Measurements from ENCODE around the gene PRKN. TPM values are rescaled to one million over a fixed set of nuclear protein-coding genes. Genes with fewer than 3 reads are reported as not detected.

Gene PRKN
- total RNA-seq, 1 donor from 2014 or later, result 2.8 TPM

DNA sequence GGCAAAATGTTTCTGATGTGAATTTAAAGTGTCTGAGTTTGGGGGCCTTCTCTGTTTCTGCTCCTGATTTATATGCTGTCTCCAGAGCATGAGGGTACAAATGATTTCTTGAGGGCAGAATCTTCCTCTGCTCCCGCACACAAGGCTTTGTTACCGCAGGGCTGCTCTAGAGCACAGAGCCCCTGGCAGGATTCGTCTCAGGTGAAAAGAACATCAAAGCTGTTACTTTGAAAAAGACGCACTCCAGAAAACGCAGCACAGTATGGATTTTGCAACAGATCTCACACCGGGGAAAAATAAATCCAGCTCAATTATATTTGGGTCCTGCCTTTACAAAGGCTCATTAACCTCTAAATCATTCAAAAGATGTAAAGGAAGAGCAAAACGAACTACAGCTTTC lies 577.3 kb downstream of the PRKN start:
- Histone ChIP-seq H3K4me3 (no peak overlapping the region), H4K20me1 (ENCODE audit: low read depth) (no peaks in the 10 kb centered on the region), H3K27me3 (no peaks in the 10 kb centered on the region), H3K9ac (no peak overlapping the region), H3F3A (ENCODE audit: low read depth) (no peaks in the 10 kb centered on the region), H3K4me1 (no peaks in the 10 kb centered on the region), H2AFZ (replicated peaks) (no peak overlapping the region), H3K36me3 (no peaks in the 10 kb centered on the region), H3K4me2 (no peak overlapping the region), H3K79me2 (ENCODE audit: low read depth) (no peaks in the 10 kb centered on the region), H3K9me3 (ENCODE audit: low read depth) (no peaks in the 10 kb centered on the region), H3K27ac (no peak overlapping the region)
- Mint-ChIP-seq H3K27me3 (ENCODE audit: insufficient read depth, low read depth) (peaks cover 2% of the 10 kb centered on the region), H3K27ac (no peak overlapping the region), H3K9me3 (no peaks in the 10 kb centered on the region), H3K36me3 (no peaks in the 10 kb centered on the region), H3K4me1 (no peaks in the 10 kb centered on the region), H3K4me3 (no peak overlapping the region)
- DNase-seq (ENCODE audit: low spot score), result no peak
- TF ChIP-seq EZH2phosphoT487 (IDR thresholded peaks at IDR 0.05) (no peak), EZH2 (IDR thresholded peaks at IDR 0.05) (no peak)
- TF ChIP-seq, protein P1, sequence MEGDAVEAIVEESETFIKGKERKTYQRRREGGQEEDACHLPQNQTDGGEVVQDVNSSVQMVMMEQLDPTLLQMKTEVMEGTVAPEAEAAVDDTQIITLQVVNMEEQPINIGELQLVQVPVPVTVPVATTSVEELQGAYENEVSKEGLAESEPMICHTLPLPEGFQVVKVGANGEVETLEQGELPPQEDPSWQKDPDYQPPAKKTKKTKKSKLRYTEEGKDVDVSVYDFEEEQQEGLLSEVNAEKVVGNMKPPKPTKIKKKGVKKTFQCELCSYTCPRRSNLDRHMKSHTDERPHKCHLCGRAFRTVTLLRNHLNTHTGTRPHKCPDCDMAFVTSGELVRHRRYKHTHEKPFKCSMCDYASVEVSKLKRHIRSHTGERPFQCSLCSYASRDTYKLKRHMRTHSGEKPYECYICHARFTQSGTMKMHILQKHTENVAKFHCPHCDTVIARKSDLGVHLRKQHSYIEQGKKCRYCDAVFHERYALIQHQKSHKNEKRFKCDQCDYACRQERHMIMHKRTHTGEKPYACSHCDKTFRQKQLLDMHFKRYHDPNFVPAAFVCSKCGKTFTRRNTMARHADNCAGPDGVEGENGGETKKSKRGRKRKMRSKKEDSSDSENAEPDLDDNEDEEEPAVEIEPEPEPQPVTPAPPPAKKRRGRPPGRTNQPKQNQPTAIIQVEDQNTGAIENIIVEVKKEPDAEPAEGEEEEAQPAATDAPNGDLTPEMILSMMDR (IDR thresholded peaks at IDR 0.05), result no peak

DNA sequence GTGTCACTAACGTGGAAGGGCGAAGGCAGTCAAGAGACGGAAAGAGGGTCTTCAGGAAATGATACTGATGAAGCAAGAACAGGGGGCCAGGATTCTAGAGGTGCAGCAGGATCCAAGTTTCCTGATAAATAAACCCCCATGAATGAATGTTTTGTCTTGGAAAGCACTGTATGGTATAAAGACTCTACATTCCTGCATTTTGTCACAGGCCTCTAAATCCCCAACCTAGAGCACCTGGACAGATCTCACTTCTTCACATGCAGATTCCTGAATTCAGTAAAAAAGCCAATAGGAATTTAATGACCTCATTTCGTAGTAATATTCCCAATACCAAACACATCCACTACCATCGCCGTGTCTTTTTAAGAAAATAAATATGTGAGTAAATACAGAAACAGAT lies 577.8 kb downstream of the PRKN start:
- Mint-ChIP-seq H3K4me3 (no peak overlapping the region), H3K9me3 (no peaks in the 10 kb centered on the region), H3K4me1 (no peaks in the 10 kb centered on the region), H3K27ac (no peak overlapping the region), H3K27me3 (ENCODE audit: insufficient read depth, low read depth) (peaks cover 2% of the 10 kb centered on the region), H3K36me3 (no peaks in the 10 kb centered on the region)
- Histone ChIP-seq H3K9me3 (ENCODE audit: low read depth) (no peaks in the 10 kb centered on the region), H3F3A (ENCODE audit: low read depth) (no peaks in the 10 kb centered on the region), H3K36me3 (no peaks in the 10 kb centered on the region), H3K79me2 (ENCODE audit: low read depth) (no peaks in the 10 kb centered on the region), H3K4me3 (no peak overlapping the region), H2AFZ (replicated peaks) (no peak overlapping the region), H3K4me1 (no peaks in the 10 kb centered on the region), H3K27me3 (no peaks in the 10 kb centered on the region), H3K4me2 (no peak overlapping the region), H3K27ac (no peak overlapping the region), H3K9ac (no peak overlapping the region), H4K20me1 (ENCODE audit: low read depth) (no peaks in the 10 kb centered on the region)
- TF ChIP-seq EZH2phosphoT487 (IDR thresholded peaks at IDR 0.05) (no peak), EZH2 (IDR thresholded peaks at IDR 0.05) (no peak)
- TF ChIP-seq, protein P1 (IDR thresholded peaks at IDR 0.05), result no peak
- no peak for DNase-seq (ENCODE audit: low spot score)

DNA sequence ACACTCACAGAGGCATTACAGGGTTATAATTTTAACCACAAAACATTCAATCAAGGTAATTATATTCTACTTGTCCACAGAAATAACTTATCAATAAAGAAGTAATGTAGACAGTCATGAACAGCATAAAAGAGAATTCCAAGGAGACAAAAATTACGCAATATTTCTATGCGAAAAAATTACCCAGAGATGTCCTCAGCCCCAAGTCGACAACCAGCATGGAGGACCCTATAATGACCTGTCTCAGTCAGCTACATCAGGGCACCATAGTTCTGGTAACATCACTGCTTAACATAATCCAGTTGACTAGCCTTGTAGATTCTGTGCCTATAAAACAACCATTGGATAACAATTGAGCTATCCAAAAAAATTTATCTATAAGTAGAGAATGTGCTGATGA lies 579.8 kb downstream of the PRKN start:
- no peaks in the 10 kb centered on the region for H3F3A ChIP-seq (ENCODE audit: low read depth)
- no peak for DNase-seq (ENCODE audit: low spot score)
- no peaks in the 10 kb centered on the region for H3K9me3 Mint-ChIP-seq
- H2AFZ ChIP-seq (replicated peaks), result no peak overlapping the region
- H3K27me3 ChIP-seq, result no peaks in the 10 kb centered on the region
- no peaks in the 10 kb centered on the region for H3K27me3 Mint-ChIP-seq (ENCODE audit: insufficient read depth, low read depth)
- no peaks in the 10 kb centered on the region for H3K79me2 ChIP-seq (ENCODE audit: low read depth)
- H3K4me3 ChIP-seq, result no peak overlapping the region
- H3K4me1 ChIP-seq, result no peaks in the 10 kb centered on the region
- no peak overlapping the region for H3K27ac Mint-ChIP-seq
- no peaks in the 10 kb centered on the region for H3K9me3 ChIP-seq (ENCODE audit: low read depth)
- H3K36me3 Mint-ChIP-seq, result no peaks in the 10 kb centered on the region
- H3K9ac ChIP-seq, result no peak overlapping the region
- no peak overlapping the region for H3K4me2 ChIP-seq
- no peak overlapping the region for H3K27ac ChIP-seq
- H3K4me3 Mint-ChIP-seq, result no peak overlapping the region
- TF ChIP-seq, protein P1 (IDR thresholded peaks at IDR 0.05), result no peak
- no peak for TF ChIP-seq EZH2 (IDR thresholded peaks at IDR 0.05)
- no peak for TF ChIP-seq EZH2phosphoT487 (IDR thresholded peaks at IDR 0.05)
- H3K4me1 Mint-ChIP-seq, result no peaks in the 10 kb centered on the region
- no peaks in the 10 kb centered on the region for H3K36me3 ChIP-seq
- H4K20me1 ChIP-seq (ENCODE audit: low read depth), result no peaks in the 10 kb centered on the region

Data from neural progenitor cell (in vitro differentiated cells).